ENCODE results near the gene KCNS1. TPM values are rescaled to one million over a fixed set of nuclear protein-coding genes. Genes with fewer than 3 reads are reported as not detected.

KCNS1 gene
- total and polyA plus RNA-seq, 8 donors = 0.30 TPM; not detected in 7

- Histone ChIP-seq H3K4me1 (peaks cover 0 to 7% (median 3%) of the 10 kb centered on the region in 4 donors), H3K4me3 (no peak overlapping the region), H3K27me3 (no peaks in the 10 kb centered on the region), H3K9me3 (no peaks in the 10 kb centered on the region), H3K36me3 (peaks cover 11 to 44% (median 30%) of the 10 kb centered on the region in 4 donors), H3K27ac (no peak overlapping the region)
- intact Hi-C loops (cut with DNase I; ENCODE audit: low total_unique reads) = no loop called here
- TF ChIP-seq POLR2AphosphoS5 (IDR thresholded peaks at IDR 0.05) (no peak), POLR2A (IDR thresholded peaks at IDR 0.05) (no peak)
- WGBS, 5 donors = 92 to 96% (median 95%) methylated on average over 6 of the region's 6 CpGs
- no peak for DNase-seq
Measured at GRCh38 chr20:45070932-45071632, 29.8 kb downstream of the KCNS1 start.

- 61 to 80% (median 74%) methylated on average over 1 of the region's 1 CpG for WGBS, 5 donors
- TF ChIP-seq CTCF (IDR thresholded peaks at IDR 0.05) = no peak
- no peak for TF ChIP-seq EP300 (IDR thresholded peaks at IDR 0.05)
- TF ChIP-seq POLR2AphosphoS5 (IDR thresholded peaks at IDR 0.05) = no peak
- no peak for TF ChIP-seq POLR2A (IDR thresholded peaks at IDR 0.05)
- intact Hi-C loops (cut with DNase I; ENCODE audit: low total_unique reads) = no loop called here
- Histone ChIP-seq H3K4me1 (peaks cover 0 to 12% (median 3%) of the 10 kb centered on the region in 4 donors), H3K4me3 (no peak overlapping the region), H3K27me3 (no peaks in the 10 kb centered on the region), H3K36me3 (peaks cover 0 to 26% (median 11%) of the 10 kb centered on the region in 4 donors), H3K9me3 (no peaks in the 10 kb centered on the region), H3K27ac (no peak overlapping the region)
- no peak for DNase-seq
Measured at GRCh38 chr20:45069261-45069660, 31.7 kb downstream of the KCNS1 start.

GRCh38 chr20:45067558-45067957 lies 33.4 kb downstream of the KCNS1 start:
- Histone ChIP-seq H3K27me3 (no peaks in the 10 kb centered on the region), H3K27ac (no peak overlapping the region), H3K36me3 (peaks cover 0 to 17% (median 3%) of the 10 kb centered on the region in 4 donors), H3K4me1 (peaks cover 0 to 12% (median 3%) of the 10 kb centered on the region in 4 donors), H3K4me3 (no peak overlapping the region), H3K9me3 (no peaks in the 10 kb centered on the region)
- 75 to 91% (median 84%) methylated on average over 2 of the region's 2 CpGs for WGBS, 5 donors
- intact Hi-C loops (cut with DNase I; ENCODE audit: low total_unique reads) = no loop called here
- TF ChIP-seq POLR2AphosphoS5 (IDR thresholded peaks at IDR 0.05) (no peak), CTCF (IDR thresholded peaks at IDR 0.05) (no peak), POLR2A (IDR thresholded peaks at IDR 0.05) (no peak), EP300 (IDR thresholded peaks at IDR 0.05) (no peak)
- DNase-seq = no peak

GRCh38 chr20:45067087-45067486 lies 33.8 kb downstream of the KCNS1 start:
- Histone ChIP-seq H3K36me3 (peaks cover 0 to 21% (median 3%) of the 10 kb centered on the region in 4 donors), H3K27me3 (no peaks in the 10 kb centered on the region), H3K9me3 (no peaks in the 10 kb centered on the region), H3K27ac (no peak overlapping the region), H3K4me1 (peaks cover 0 to 13% (median 3%) of the 10 kb centered on the region in 4 donors), H3K4me3 (no peak overlapping the region)
- 94 to 98% (median 97%) methylated on average over 4 of the region's 4 CpGs for WGBS, 5 donors
- TF ChIP-seq CTCF (IDR thresholded peaks at IDR 0.05) = no peak
- no peak for TF ChIP-seq EP300 (IDR thresholded peaks at IDR 0.05)
- no peak for TF ChIP-seq POLR2A (IDR thresholded peaks at IDR 0.05)
- TF ChIP-seq POLR2AphosphoS5 (IDR thresholded peaks at IDR 0.05) = no peak
- intact Hi-C loops (cut with DNase I; ENCODE audit: low total_unique reads) = no loop called here
- DNase-seq = no peak

- Histone ChIP-seq H3K27me3 (no peaks in the 10 kb centered on the region), H3K27ac (no peak overlapping the region), H3K36me3 (peaks cover 0 to 21% (median 3%) of the 10 kb centered on the region in 4 donors), H3K9me3 (no peaks in the 10 kb centered on the region), H3K4me3 (no peak overlapping the region), H3K4me1 (peaks cover 0 to 15% (median 3%) of the 10 kb centered on the region in 4 donors)
- 78 to 83% (median 81%) methylated on average over 7 of the region's 7 CpGs for WGBS, 5 donors
- intact Hi-C loops (cut with DNase I; ENCODE audit: low total_unique reads) = no loop called here
- no peak for TF ChIP-seq POLR2AphosphoS5 (IDR thresholded peaks at IDR 0.05)
- no peak for TF ChIP-seq POLR2A (IDR thresholded peaks at IDR 0.05)
- no peak for TF ChIP-seq EP300 (IDR thresholded peaks at IDR 0.05)
- no peak for TF ChIP-seq CTCF (IDR thresholded peaks at IDR 0.05)
- DNase-seq = no peak
Measured at GRCh38 chr20:45066372-45066771, 34.6 kb downstream of the KCNS1 start.

Measured in stomach (tissue), 9 donors.